Breast epithelium (tissue), 4 donors: ENCODE data around the gene FNDC1. TPM values are rescaled to one million over a fixed set of nuclear protein-coding genes. Genes with fewer than 3 reads are reported as not detected.

Experiments used
- DNase-seq, 2 donors: peaks; one replicate each; pipeline ENCODE4 v3.0.0-alpha.2; 2019; ENCODE audit warnings: low spot score in 2 of 2
- H3K27ac ChIP-seq, 2 donors: fragments of 200-600 bp; sonication (generic) in 1 of 2; one replicate each; pipeline ENCODE4 v1.5.1; 2016 to 2019; ENCODE audit warnings: mild to moderate bottlenecking in 1 of 2
- H3K27me3 ChIP-seq, 2 donors: fragments of 200-600 bp; sonication (generic) in 1 of 2; one replicate each; pipeline versions ENCODE4 v1.5.1 to v1.6.0; 2017 to 2019; ENCODE audit warnings: control low read depth in 1 of 2, mild to moderate bottlenecking in 1 of 2
- H3K36me3 ChIP-seq: fragments of 200-600 bp; one replicate; pipeline ENCODE4 v1.5.1; 2019
- H3K4me1 ChIP-seq, 2 donors: fragments of 200-600 bp; sonication (generic); one replicate each; pipeline ENCODE4 v1.5.1; 2016 to 2019; ENCODE audit warnings: control low read depth in 1 of 2
- H3K4me3 ChIP-seq, 3 donors: fragments of 200-600 bp; sonication (generic); 1 replicate in 2 of 3; 2 replicates in 1 of 3; pipeline ENCODE4 v1.5.1; 2016 to 2019; ENCODE audit warnings: mild to moderate bottlenecking in 3 of 3, moderate library complexity in 2 of 3
- H3K9me3 ChIP-seq, 2 donors: fragments of 200-600 bp; sonication (generic) in 1 of 2; one replicate each; pipeline ENCODE4 v1.5.1; 2016 to 2019; ENCODE audit warnings: control low read depth in 1 of 2
- CTCF ChIP-seq, 3 donors: fragments of 450-650 bp; IDR thresholded peaks; one replicate each; pipeline ENCODE4 v1.5.1; 2016 to 2017; ENCODE audit warnings: antibody characterized with exemption in 3 of 3, mild to moderate bottlenecking in 3 of 3, moderate library complexity in 3 of 3
- POLR2A ChIP-seq: fragments of 450-650 bp; IDR thresholded peaks from one replicate; pipeline ENCODE4 v1.6.1; 2016; ENCODE audit warnings: antibody characterized with exemption, mild to moderate bottlenecking, moderate library complexity
- POLR2AphosphoS5 ChIP-seq, 3 donors: sonication (generic); formaldehyde crosslinking; IDR thresholded peaks; one replicate each; pipeline ENCODE4 v1.6.1; 2017; ENCODE audit warnings: antibody characterized with exemption in 3 of 3
- intact Hi-C: fragments of 100-400 bp; cut with DNase I; formaldehyde crosslinking; loops from one replicate; pipeline ENCODE4 v1.15.1; 2023; ENCODE audit warnings: low total_unique reads
- total RNA-seq, 3 donors: library from RNA; depleted of rRNA; stranded (reverse); fragments of >200 nt; gene quantifications; one replicate each; pipeline ENCODE4 v1.1.0, GENCODE V29; 2016

FNDC1 gene
- total RNA-seq, 3 donors from 2014 or later = 0.15 to 10.1 (median 0.33) TPM

- DNase-seq = no peak
- Histone ChIP-seq H3K4me1 (no peaks in the 10 kb centered on the region), H3K36me3 (no peaks in the 10 kb centered on the region), H3K4me3 (no peak overlapping the region), H3K27me3 (no peaks in the 10 kb centered on the region), H3K27ac (no peak overlapping the region), H3K9me3 (no peaks in the 10 kb centered on the region)
- TF ChIP-seq CTCF (IDR thresholded peaks at IDR 0.05) (no peak), POLR2A (no peak), POLR2AphosphoS5 (IDR thresholded peaks at IDR 0.05) (no peak)
- intact Hi-C loops = no loop called here
These were observed 132.8 kb downstream of the FNDC1 start for GRCh38 chr6:159301810-159302593.

- H3K36me3 ChIP-seq = no peaks in the 10 kb centered on the region
- no peak for DNase-seq
- H3K27me3 ChIP-seq = no peaks in the 10 kb centered on the region
- no peak overlapping the region for H3K27ac ChIP-seq
- H3K9me3 ChIP-seq = no peaks in the 10 kb centered on the region
- intact Hi-C loops = no loop called here
- no peaks in the 10 kb centered on the region for H3K4me1 ChIP-seq
- H3K4me3 ChIP-seq = no peak overlapping the region
- TF ChIP-seq POLR2AphosphoS5 (IDR thresholded peaks at IDR 0.05) (no peak), CTCF (IDR thresholded peaks at IDR 0.05) (no peak), POLR2A (no peak)
These were observed 133.4 kb downstream of the FNDC1 start for GRCh38 chr6:159302594-159302992.

- intact Hi-C loops = no loop called here
- no peaks in the 10 kb centered on the region for H3K27me3 ChIP-seq
These were observed 134.0 kb downstream of the FNDC1 start for GRCh38 chr6:159303159-159303558.

GRCh38 chr6:159303784-159304183 lies 134.6 kb downstream of the FNDC1 start:
- Histone ChIP-seq H3K4me3 (no peak overlapping the region), H3K27me3 (no peaks in the 10 kb centered on the region), H3K27ac (no peak overlapping the region), H3K36me3 (no peaks in the 10 kb centered on the region), H3K4me1 (no peaks in the 10 kb centered on the region), H3K9me3 (no peaks in the 10 kb centered on the region)
- intact Hi-C loops = no loop called here
- TF ChIP-seq POLR2A (no peak), POLR2AphosphoS5 (IDR thresholded peaks at IDR 0.05) (no peak), CTCF (IDR thresholded peaks at IDR 0.05) (no peak)
- no peak for DNase-seq

More at GRCh38 chr6:159303159-159303558, 134.0 kb downstream of the FNDC1 start:
- Histone ChIP-seq H3K4me1 (no peaks in the 10 kb centered on the region), H3K27ac (no peak overlapping the region), H3K9me3 (no peaks in the 10 kb centered on the region), H3K4me3 (no peak overlapping the region), H3K36me3 (no peaks in the 10 kb centered on the region)
- TF ChIP-seq POLR2AphosphoS5 (IDR thresholded peaks at IDR 0.05) (no peak), POLR2A (no peak), CTCF (IDR thresholded peaks at IDR 0.05) (no peak)
- no peak for DNase-seq

- no peak for TF ChIP-seq CTCF (IDR thresholded peaks at IDR 0.05)
- no peak for TF ChIP-seq POLR2A
- TF ChIP-seq POLR2AphosphoS5 (IDR thresholded peaks at IDR 0.05) = no peak
- Histone ChIP-seq H3K4me1 (no peaks in the 10 kb centered on the region), H3K4me3 (no peak overlapping the region), H3K9me3 (no peaks in the 10 kb centered on the region), H3K27ac (no peak overlapping the region), H3K36me3 (no peaks in the 10 kb centered on the region), H3K27me3 (no peaks in the 10 kb centered on the region)
- no peak for DNase-seq
- intact Hi-C loops = no loop called here
These were observed 135.4 kb downstream of the FNDC1 start for GRCh38 chr6:159304641-159305040.
